ENCODE measurements around the gene LONP2. TPM values are rescaled to one million over a fixed set of nuclear protein-coding genes. Genes with fewer than 3 reads are reported as not detected.
A peak's percentile ranks its signal among the peaks of the same experiment; 100 is the strongest.

LONP2 gene
- total and polyA plus RNA-seq, 2 of the 13 experiments (the other 11 are each of a cell fraction or from before 2014, with no cell fraction given) = 39.2 to 63.3 TPM

GRCh38 chr16:48206594-48207242, 37.4 kb upstream of the LONP2 start (continued):
- TF ChIP-seq ZBTB46 (CRISPR knock-in tag; IDR thresholded peaks at IDR 0.05; ENCODE audit: borderline replicate concordance) (no peak), CREM (IDR thresholded peaks at IDR 0.05) (peak; percentile 22; the same call in 1 of the 2 replicates), CREM (CRISPR knock-in tag; IDR thresholded peaks at IDR 0.05) (no peak), ZNF143 (CRISPR knock-in tag; IDR thresholded peaks at IDR 0.05) (no peak), RAD21 (CRISPR knock-in tag; IDR thresholded peaks at IDR 0.05) (no peak), RFXAP (CRISPR knock-in tag; IDR thresholded peaks at IDR 0.05; ENCODE audit: borderline replicate concordance) (no peak), GATAD2A (CRISPR knock-in tag; IDR thresholded peaks at IDR 0.05) (peak; percentile 70; the same call in 1 of the 2 replicates), MLLT10 (CRISPR knock-in tag; IDR thresholded peaks at IDR 0.05) (no peak), ARHGAP35 (CRISPR knock-in tag; IDR thresholded peaks at IDR 0.05; ENCODE audit: borderline replicate concordance) (no peak), TRIM24 (CRISPR knock-in tag; IDR thresholded peaks at IDR 0.05) (no peak), REPIN1 (CRISPR knock-in tag; IDR thresholded peaks at IDR 0.05; ENCODE audit: borderline replicate concordance, low read depth) (no peak), ZGPAT (CRISPR knock-in tag; IDR thresholded peaks at IDR 0.05) (0 out of 2 replicates have a peak, but pooled peaks have one; percentile 41), IRF9 (CRISPR knock-in tag; IDR thresholded peaks at IDR 0.05; ENCODE audit: borderline replicate concordance) (no peak), NR2F2 (IDR thresholded peaks at IDR 0.05; ENCODE audit: borderline replicate concordance, low read depth) (0 out of 2 replicates have a peak, but pooled peaks have one; percentile 25), ISX (CRISPR knock-in tag; conservative IDR thresholded peaks at IDR 0.05) (no peak), ZNF30 (CRISPR knock-in tag; IDR thresholded peaks at IDR 0.05) (no peak), SOX5 (CRISPR knock-in tag; IDR thresholded peaks at IDR 0.05; ENCODE audit: borderline replicate concordance) (peak; percentile 25; the same call in 1 of the 2 replicates), RORA (CRISPR knock-in tag; IDR thresholded peaks at IDR 0.05) (no peak), TARDBP (CRISPR knock-in tag; IDR thresholded peaks at IDR 0.05) (no peak), DBP (CRISPR knock-in tag; IDR thresholded peaks at IDR 0.05; ENCODE audit: not compliant biosample characterization) (no peak), DMTF1 (CRISPR knock-in tag; IDR thresholded peaks at IDR 0.05) (no peak), THYN1 (CRISPR knock-in tag; IDR thresholded peaks at IDR 0.05; ENCODE audit: borderline replicate concordance, low read depth) (no peak), ZNF34 (CRISPR knock-in tag; IDR thresholded peaks at IDR 0.05; ENCODE audit: borderline replicate concordance) (no peak), ZNF510 (CRISPR knock-in tag; IDR thresholded peaks at IDR 0.05; ENCODE audit: low read depth) (no peak)
